ENCODE measurements around the gene COL20A1.

DNA sequence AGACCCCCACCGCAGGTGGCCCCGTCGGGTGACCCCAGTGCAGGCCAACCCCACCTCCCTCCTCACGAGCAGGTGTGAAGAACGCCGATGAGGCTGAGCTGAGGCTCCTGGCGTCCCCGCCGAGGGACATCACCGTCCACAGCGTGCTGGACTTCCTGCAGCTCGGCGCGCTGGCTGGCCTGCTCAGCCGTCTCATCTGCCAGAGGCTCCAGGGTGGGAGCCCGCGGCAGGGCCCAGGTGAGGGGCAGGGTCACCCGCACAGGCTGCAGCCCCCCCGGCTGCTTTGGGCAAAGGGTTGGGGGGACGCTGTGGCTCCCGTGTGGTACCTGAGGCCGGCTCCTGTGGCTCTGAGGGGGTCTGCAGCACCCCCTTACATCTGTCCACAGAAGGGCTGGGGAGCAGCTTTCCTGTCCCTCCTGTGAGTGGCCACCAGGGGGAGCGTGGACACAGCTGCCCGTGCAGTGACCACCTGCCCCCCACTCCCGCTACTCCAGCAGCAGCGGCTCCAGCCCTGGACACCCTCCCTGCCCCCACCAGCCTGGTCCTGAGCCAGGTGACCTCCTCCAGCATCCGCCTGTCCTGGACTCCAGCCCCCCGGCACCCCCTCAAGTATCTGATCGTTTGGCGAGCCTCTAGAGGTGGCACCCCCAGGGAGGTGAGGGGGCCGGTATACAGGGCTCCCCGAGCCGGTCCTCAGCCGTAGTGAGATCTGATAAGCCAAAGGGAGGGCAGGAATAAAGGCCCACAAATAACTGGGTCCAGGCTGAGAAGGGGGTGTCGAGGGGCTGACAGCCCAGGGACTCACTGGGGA, 16.5 kb downstream of the COL20A1 start:
- TF ChIP-seq POLR2AphosphoS5 (IDR thresholded peaks at IDR 0.05) = no peak
- TF ChIP-seq, protein P1, sequence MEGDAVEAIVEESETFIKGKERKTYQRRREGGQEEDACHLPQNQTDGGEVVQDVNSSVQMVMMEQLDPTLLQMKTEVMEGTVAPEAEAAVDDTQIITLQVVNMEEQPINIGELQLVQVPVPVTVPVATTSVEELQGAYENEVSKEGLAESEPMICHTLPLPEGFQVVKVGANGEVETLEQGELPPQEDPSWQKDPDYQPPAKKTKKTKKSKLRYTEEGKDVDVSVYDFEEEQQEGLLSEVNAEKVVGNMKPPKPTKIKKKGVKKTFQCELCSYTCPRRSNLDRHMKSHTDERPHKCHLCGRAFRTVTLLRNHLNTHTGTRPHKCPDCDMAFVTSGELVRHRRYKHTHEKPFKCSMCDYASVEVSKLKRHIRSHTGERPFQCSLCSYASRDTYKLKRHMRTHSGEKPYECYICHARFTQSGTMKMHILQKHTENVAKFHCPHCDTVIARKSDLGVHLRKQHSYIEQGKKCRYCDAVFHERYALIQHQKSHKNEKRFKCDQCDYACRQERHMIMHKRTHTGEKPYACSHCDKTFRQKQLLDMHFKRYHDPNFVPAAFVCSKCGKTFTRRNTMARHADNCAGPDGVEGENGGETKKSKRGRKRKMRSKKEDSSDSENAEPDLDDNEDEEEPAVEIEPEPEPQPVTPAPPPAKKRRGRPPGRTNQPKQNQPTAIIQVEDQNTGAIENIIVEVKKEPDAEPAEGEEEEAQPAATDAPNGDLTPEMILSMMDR (IDR thresholded peaks at IDR 0.05 in 8 of 11, conservative IDR thresholded peaks at IDR 0.05 in 3 of 11) = peak; percentile 39 to 86 (median 76)

Data from spleen (tissue), 7 donors.